HCT116 (cell line): ENCODE data around the gene CPZ. TPM values are rescaled to one million over a fixed set of nuclear protein-coding genes. Genes with fewer than 3 reads are reported as not detected.

ENCODE experiments used
- ATAC-seq: fragments of 200-7000 bp; cut with Tn5 transposase; 2 replicates; pipeline ENCODE4 v1.9.1; 2020; ENCODE audit warnings: mild to moderate bottlenecking, moderate library complexity
- BruUV-seq: library from RNA; stranded (reverse); fragments of 400-500 nt; replicated peaks from 2 replicates; lab custom pipeline; 2021; lab: Mats Ljungman, UMichigan
- CTCF ChIA-PET: fragments of 300-600 bp; sonication (Branson Sonifier 250); formaldehyde crosslinking; loops from one replicate; lab custom pipeline; 2021; ENCODE audit warnings: antibody characterized with exemption; lab: Charles Lee
- POLR2A ChIA-PET: fragments of 300-600, 350-600 bp; sonication (Branson Sonifier 250); formaldehyde crosslinking; loops from one replicate; lab custom pipeline; 2021; ENCODE audit warnings: antibody characterized with exemption; lab: Charles Lee
- RAD21 ChIA-PET, 2 experiments: fragments of 300-600 bp; sonication (Branson Sonifier 250); formaldehyde crosslinking; loops; one replicate each; lab custom pipeline; 2023; ENCODE audit warnings: low total read pairs in 2 of 2; ENCODE audit not compliant: uncharacterized antibody in 2 of 2, unreplicated experiment in 2 of 2, low non-redundant PET in 1 of 2; lab: Charles Lee
- DNase-seq: peaks from one replicate; pipeline ENCODE4 v3.0.0-alpha.2; 2010; ENCODE audit warnings: low read depth, low spot score
- H2AFZ ChIP-seq: fragments of 200-600 bp; shearing (Covaris generic), sonication (generic); 2 replicates; pipeline ENCODE4 v1.6.1; 2017; ENCODE audit warnings: low read depth, mixed run types, mixed read lengths, antibody characterized with exemption, low read length; ENCODE audit not compliant: poor library complexity, severe bottlenecking
- H3K27ac ChIP-seq: 2 replicates; pipeline ENCODE4 v1.5.1; 2012; ENCODE audit warnings: low read depth, low read length
- H3K27me3 ChIP-seq: fragments of 200-600 bp; sonication (generic); 2 replicates; pipeline ENCODE4 v1.6.1; 2016; ENCODE audit warnings: mixed run types, low read length, mixed read lengths; ENCODE audit not compliant: insufficient read depth
- H3K36me3 ChIP-seq, 2 experiments: fragments of 200-500 bp in 1 of 2; fragments of 200-600 bp in 1 of 2; sonication (Bioruptor generic) in 1 of 2; sonication (generic) in 1 of 2; 2 replicates each; pipeline versions ENCODE4 v1.5.1 to v1.6.1; 2014 to 2016; ENCODE audit warnings: low read length in 2 of 2, inconsistent platforms in 1 of 2, mixed read lengths in 1 of 2, mixed run types in 1 of 2; ENCODE audit not compliant: insufficient read depth in 2 of 2, control insufficient read depth in 1 of 2
- H3K4me1 ChIP-seq, 2 experiments: fragments of 200-600 bp in 1 of 2; sonication (generic) in 1 of 2; 2 replicates each; pipeline versions ENCODE4 v1.5.1 to v1.6.1; 2012 to 2017; ENCODE audit warnings: low read length in 2 of 2, inconsistent platforms in 1 of 2, mild to moderate bottlenecking in 1 of 2, mixed read lengths in 1 of 2, mixed run types in 1 of 2, moderate library complexity in 1 of 2; ENCODE audit not compliant: insufficient read depth in 2 of 2, control insufficient read depth in 1 of 2
- H3K4me2 ChIP-seq: fragments of 200-600 bp; sonication (generic); 2 replicates; pipeline ENCODE4 v1.6.1; 2017; ENCODE audit warnings: mixed run types, low read length, mixed read lengths
- H3K4me3 ChIP-seq, 2 experiments: fragments of 200-600 bp in 1 of 2; sonication (generic) in 1 of 2; replicated peaks in 1 of 2; 2 replicates each; pipeline ENCODE4 v1.5.1; 2011 to 2016; ENCODE audit warnings: low read length in 2 of 2, control low read depth in 1 of 2, low read depth in 1 of 2, mild to moderate bottlenecking in 1 of 2, mixed read lengths in 1 of 2, mixed run types in 1 of 2
- H3K79me2 ChIP-seq: fragments of 200-600 bp; sonication (generic); 2 replicates; pipeline ENCODE4 v1.6.1; 2017; ENCODE audit warnings: mild to moderate bottlenecking, mixed run types, low read length, moderate library complexity, mixed read lengths; ENCODE audit not compliant: insufficient read depth
- H3K9ac ChIP-seq: fragments of 200-600 bp; sonication (generic); 2 replicates; pipeline ENCODE4 v1.6.1; 2016; ENCODE audit warnings: low read length, mixed read lengths
- H3K9me2 ChIP-seq: fragments of 200-600 bp; sonication (generic), shearing (Covaris generic); 2 replicates; pipeline ENCODE4 v1.6.1; 2017; ENCODE audit warnings: mixed run types, mild to moderate bottlenecking, moderate library complexity; ENCODE audit not compliant: insufficient read depth
- H3K9me3 ChIP-seq, 2 experiments: fragments of 200-500 bp in 1 of 2; fragments of 200-600 bp in 1 of 2; sonication (Bioruptor generic) in 1 of 2; sonication (generic) in 1 of 2; 2 replicates each; pipeline ENCODE4 v1.6.1; 2014 to 2017; ENCODE audit warnings: low read length in 2 of 2, mixed read lengths in 2 of 2, inconsistent platforms in 1 of 2, low read depth in 1 of 2, mild to moderate bottlenecking in 1 of 2, mixed run types in 1 of 2, moderate library complexity in 1 of 2; ENCODE audit not compliant: control insufficient read depth in 1 of 2, insufficient read depth in 1 of 2
- H4K20me1 ChIP-seq: fragments of 200-600 bp; sonication (generic), shearing (Covaris generic); 2 replicates; pipeline ENCODE4 v1.6.1; 2017; ENCODE audit warnings: mixed run types, mild to moderate bottlenecking, moderate library complexity; ENCODE audit not compliant: insufficient read depth
- ATF3 ChIP-seq: IDR thresholded peaks from 2 replicates; pipeline ENCODE4 v1.6.1; 2012
- CBX3 ChIP-seq: IDR thresholded peaks from 2 replicates; pipeline ENCODE4 v1.6.1; 2012; ENCODE audit warnings: low read depth
- EZH2 ChIP-seq: fragments of 200-600 bp; sonication (generic); IDR thresholded peaks from 2 replicates; pipeline ENCODE4 v1.6.1; 2017; ENCODE audit warnings: antibody characterized with exemption, mixed run types
- EZH2phosphoT487 ChIP-seq: fragments of 200-600 bp; IDR thresholded peaks from 2 replicates; pipeline ENCODE4 v1.6.1; 2018; ENCODE audit warnings: antibody characterized with exemption, borderline replicate concordance
- MAX ChIP-seq: IDR thresholded peaks from 2 replicates; pipeline ENCODE4 v1.6.1; 2012
- POLR2A ChIP-seq: IDR thresholded peaks from 2 replicates; pipeline ENCODE4 v1.7.0; 2011; ENCODE audit warnings: borderline replicate concordance; ENCODE audit not compliant: insufficient read depth, insufficient read length; ENCODE audit errors: extremely low read depth
- RAD21 ChIP-seq: IDR thresholded peaks from 2 replicates; pipeline ENCODE4 v1.6.1; 2012; ENCODE audit warnings: low read depth, mild to moderate bottlenecking
- SIN3A ChIP-seq: IDR thresholded peaks from 2 replicates; pipeline ENCODE4 v1.6.1; 2012; ENCODE audit warnings: low read depth
- YY1 ChIP-seq: IDR thresholded peaks from 2 replicates; pipeline ENCODE4 v1.6.1; 2011; ENCODE audit warnings: low read length, low read depth, moderate library complexity, mild to moderate bottlenecking; ENCODE audit not compliant: insufficient replicate concordance; ENCODE audit errors: extremely low read depth
- ZBTB33 ChIP-seq: IDR thresholded peaks from 2 replicates; pipeline ENCODE4 v1.6.1; 2011; ENCODE audit warnings: mild to moderate bottlenecking, low read length, moderate library complexity; ENCODE audit not compliant: insufficient replicate concordance; ENCODE audit errors: extremely low read depth
- ZNF274 ChIP-seq: fragments of 200-500 bp; sonication (Bioruptor generic); IDR thresholded peaks from 2 replicates; pipeline ENCODE4 v1.6.1; 2014; ENCODE audit warnings: mild to moderate bottlenecking, low read depth, low read length, inconsistent platforms
- intact Hi-C: fragments of 100-400 bp; cut with micrococcal nuclease; formaldehyde crosslinking; loops from 2 replicates; pipeline ENCODE4 v1.10.0; 2022
- total RNA-seq: library from RNA; stranded (reverse); gene quantifications from one replicate; pipeline ENCODE4 v1.2.1, GENCODE V29; 2021; ENCODE audit not compliant: unreplicated experiment

CPZ gene
- total RNA-seq, 1 experiment from 2014 or later = not detected

GRCh38 chr4:8617486-8618040 lies 25.0 kb downstream of the CPZ start:
- no peak overlapping the region for H2AFZ ChIP-seq
- ChIA-PET RAD21 (no interaction called here), CTCF (no interaction called here), POLR2A (no interaction called here)
- H3K9me3 ChIP-seq = no peaks in the 10 kb centered on the region
- no peak overlapping the region for H3K4me2 ChIP-seq
- DNase-seq (no peak), ATAC-seq (no peak)
- no peaks in the 10 kb centered on the region for H3K9me2 ChIP-seq
- TF ChIP-seq SIN3A (no peak), EZH2 (no peak), POLR2A (no peak), MAX (no peak), ZNF274 (no peak), CBX3 (no peak), YY1 (no peak), ZBTB33 (no peak), RAD21 (no peak), ATF3 (no peak), EZH2phosphoT487 (no peak)
- no peaks in the 10 kb centered on the region for H3K79me2 ChIP-seq
- H3K9ac ChIP-seq = no peak overlapping the region
- no peaks in the 10 kb centered on the region for H3K27me3 ChIP-seq
- intact Hi-C loops = no loop called here
- H3K4me3 ChIP-seq = no peak overlapping the region
- BruUV-seq = no TSS peak
- no peaks in the 10 kb centered on the region for H4K20me1 ChIP-seq
- no peak overlapping the region for H3K27ac ChIP-seq
- H3K36me3 ChIP-seq = no peaks in the 10 kb centered on the region
- no peaks in the 10 kb centered on the region for H3K4me1 ChIP-seq
